Immature natural killer cell (primary cell): ENCODE measurements around the gene SFR1. TPM values are rescaled to one million over a fixed set of nuclear protein-coding genes. Genes with fewer than 3 reads are reported as not detected.

Experiments used
- DNase-seq, 3 donors: peaks; one replicate each; pipeline ENCODE4 v3.0.0; 2022; ENCODE audit warnings: mixed read lengths in 1 of 3
- H3K27ac Mint-ChIP-seq, 6 donors: one replicate each; pipeline ENCODE4 v1.8.0; 2020; ENCODE audit warnings: mixed read lengths in 6 of 6, mild to moderate bottlenecking in 5 of 6, inconsistent platforms in 4 of 6, moderate library complexity in 3 of 6
- H3K27me3 Mint-ChIP-seq, 3 donors: one replicate each; pipeline ENCODE4 v1.8.0; 2020 to 2021; ENCODE audit warnings: low read depth in 3 of 3, mild to moderate bottlenecking in 3 of 3, mixed read lengths in 3 of 3, moderate library complexity in 3 of 3, inconsistent platforms in 1 of 3
- H3K36me3 Mint-ChIP-seq, 3 donors: one replicate each; pipeline ENCODE4 v1.8.0; 2020; ENCODE audit warnings: mixed read lengths in 3 of 3, inconsistent platforms in 2 of 3, mild to moderate bottlenecking in 2 of 3
- H3K4me1 Mint-ChIP-seq, 2 donors: one replicate each; pipeline ENCODE4 v1.8.0; 2020; ENCODE audit warnings: inconsistent platforms in 2 of 2, mild to moderate bottlenecking in 2 of 2, mixed read lengths in 2 of 2, moderate library complexity in 1 of 2
- H3K4me3 Mint-ChIP-seq, 5 donors: one replicate each; pipeline ENCODE4 v1.8.0; 2020; ENCODE audit warnings: mild to moderate bottlenecking in 5 of 5, mixed read lengths in 5 of 5, inconsistent platforms in 3 of 5, moderate library complexity in 3 of 5
- H3K9me3 Mint-ChIP-seq, 6 donors: one replicate each; pipeline ENCODE4 v1.8.0; 2020; ENCODE audit warnings: mild to moderate bottlenecking in 6 of 6, mixed read lengths in 6 of 6, inconsistent platforms in 4 of 6, moderate library complexity in 3 of 6
- polyA plus RNA-seq, 3 donors: library from polyadenylated mRNA; unstranded; fragments of 300-500 nt; fragmentation: Illumina TruSeq; gene quantifications; one replicate each; pipeline ENCODE4 v1.2.3, GENCODE V29; 2021

Gene SFR1
- polyA plus RNA-seq, 3 donors from 2014 or later, result 15.7 to 19.0 (median 16.7) TPM

DNA sequence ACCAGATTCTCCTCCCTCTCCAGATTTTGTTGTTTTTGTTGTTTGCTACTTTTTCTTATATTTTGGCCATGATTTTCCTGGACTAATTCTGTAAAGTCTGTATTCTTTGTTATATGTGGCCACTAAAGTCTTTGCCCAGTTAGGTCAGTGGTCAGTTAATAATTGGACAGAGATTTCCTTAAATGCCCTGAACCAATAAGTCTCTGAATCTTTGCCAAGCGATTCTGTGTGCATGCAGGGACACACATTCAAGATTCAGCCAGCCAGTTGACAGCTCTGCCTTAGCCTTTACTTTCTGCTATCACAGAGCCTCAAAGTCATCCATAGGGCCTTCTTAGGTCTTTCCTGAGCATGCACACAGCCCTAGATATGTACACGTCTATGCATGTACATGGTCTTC is 25.3 kb upstream of the SFR1 start:
- Mint-ChIP-seq H3K4me3 (no peak overlapping the region), H3K4me1 (no peaks in the 10 kb centered on the region), H3K27me3 (peaks cover 2 to 9% (median 2%) of the 10 kb centered on the region in 3 donors), H3K27ac (no peak overlapping the region), H3K9me3 (no peaks in the 10 kb centered on the region), H3K36me3 (no peaks in the 10 kb centered on the region)
- DNase-seq, result no peak

GRCh38 chr10:104098358-104098925 is 23.5 kb upstream of the SFR1 start:
- Mint-ChIP-seq H3K27me3 (peaks cover 2 to 9% (median 2%) of the 10 kb centered on the region in 3 donors), H3K9me3 (peaks cover 0 to 1% (median 0%) of the 10 kb centered on the region in 6 donors), H3K4me3 (no peak overlapping the region), H3K27ac (no peak overlapping the region), H3K36me3 (no peaks in the 10 kb centered on the region), H3K4me1 (no peaks in the 10 kb centered on the region)
- no peak for DNase-seq

- Mint-ChIP-seq H3K4me3 (no peak overlapping the region), H3K4me1 (no peaks in the 10 kb centered on the region), H3K36me3 (no peaks in the 10 kb centered on the region), H3K9me3 (peaks cover 0 to 1% (median 0%) of the 10 kb centered on the region in 6 donors), H3K27me3 (peaks cover 0 to 9% (median 2%) of the 10 kb centered on the region in 3 donors), H3K27ac (no peak overlapping the region)
- no peak for DNase-seq
These were observed 22.7 kb upstream of the SFR1 start for GRCh38 chr10:104099269-104099668.

GRCh38 chr10:104099941-104100340 is 22.0 kb upstream of the SFR1 start:
- no peak overlapping the region for H3K27ac Mint-ChIP-seq
- no peaks in the 10 kb centered on the region for H3K4me1 Mint-ChIP-seq
- no peak for DNase-seq
- no peaks in the 10 kb centered on the region for H3K36me3 Mint-ChIP-seq
- peaks cover 0 to 9% (median 2%) of the 10 kb centered on the region in 3 donors for H3K27me3 Mint-ChIP-seq
- H3K9me3 Mint-ChIP-seq, result peaks cover 0 to 1% (median 0%) of the 10 kb centered on the region in 6 donors
- H3K4me3 Mint-ChIP-seq, result no peak overlapping the region

DNA sequence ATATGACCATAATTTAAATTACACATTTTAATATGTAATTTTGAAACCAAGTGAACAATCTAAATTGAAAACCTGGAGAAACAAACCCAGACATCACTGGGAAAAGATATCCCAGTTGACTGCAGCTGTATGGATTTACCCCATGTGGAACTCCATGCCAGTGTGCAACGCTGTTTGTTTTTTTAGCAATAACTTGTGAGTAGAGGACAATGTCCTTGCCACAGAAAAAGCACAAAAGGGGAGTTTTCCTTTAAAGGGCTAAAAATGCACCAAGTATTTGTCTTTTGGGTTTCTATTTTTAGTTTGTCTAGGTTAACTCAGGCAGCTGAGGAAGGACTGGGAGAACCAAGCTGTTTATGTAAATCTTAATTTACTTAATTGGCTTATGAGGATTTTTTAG is 21.2 kb upstream of the SFR1 start:
- Mint-ChIP-seq H3K27me3 (peaks cover 0 to 9% (median 2%) of the 10 kb centered on the region in 3 donors), H3K9me3 (peaks cover 0 to 1% (median 0%) of the 10 kb centered on the region in 6 donors), H3K4me3 (no peak overlapping the region), H3K4me1 (no peaks in the 10 kb centered on the region), H3K36me3 (no peaks in the 10 kb centered on the region), H3K27ac (no peak overlapping the region)
- no peak for DNase-seq

GRCh38 chr10:104101902-104102301 is 20.1 kb upstream of the SFR1 start:
- Mint-ChIP-seq H3K4me3 (no peak overlapping the region), H3K27me3 (peaks cover 0 to 3% (median 0%) of the 10 kb centered on the region in 3 donors), H3K27ac (no peak overlapping the region), H3K36me3 (no peaks in the 10 kb centered on the region), H3K9me3 (peaks cover 0 to 1% (median 0%) of the 10 kb centered on the region in 6 donors), H3K4me1 (no peaks in the 10 kb centered on the region)
- DNase-seq, result no peak

- no peak overlapping the region for H3K4me3 Mint-ChIP-seq
These were observed 18.0 kb upstream of the SFR1 start for GRCh38 chr10:104103956-104104355.

DNA sequence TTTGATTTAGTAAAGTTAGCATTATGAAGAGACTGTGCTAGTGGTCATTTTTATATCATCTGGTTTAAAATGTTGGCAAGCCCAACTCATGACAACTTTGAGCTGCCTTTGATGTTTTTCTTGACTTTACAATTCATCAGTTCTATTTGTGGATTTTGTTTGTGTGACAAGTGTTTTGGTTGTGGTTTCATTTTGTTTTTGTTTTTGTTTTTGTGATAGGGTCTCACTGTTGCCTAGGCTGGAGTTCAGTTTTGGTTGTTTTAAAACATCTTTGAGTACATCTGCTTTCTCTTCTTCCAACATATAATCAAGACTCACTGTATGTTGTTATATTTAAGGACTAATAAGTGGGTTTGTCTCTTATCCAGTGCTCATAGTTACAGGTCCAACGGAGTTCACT is 17.6 kb upstream of the SFR1 start:
- no peaks in the 10 kb centered on the region for H3K36me3 Mint-ChIP-seq
- no peak overlapping the region for H3K4me3 Mint-ChIP-seq
- no peak overlapping the region for H3K27ac Mint-ChIP-seq
- H3K9me3 Mint-ChIP-seq, result peaks cover 0 to 1% (median 0%) of the 10 kb centered on the region in 6 donors
- H3K27me3 Mint-ChIP-seq, result no peaks in the 10 kb centered on the region
- no peak for DNase-seq
- no peaks in the 10 kb centered on the region for H3K4me1 Mint-ChIP-seq

More at GRCh38 chr10:104103956-104104355, 18.0 kb upstream of the SFR1 start:
- Mint-ChIP-seq H3K27me3 (no peaks in the 10 kb centered on the region), H3K4me1 (no peaks in the 10 kb centered on the region), H3K9me3 (peaks cover 0 to 1% (median 0%) of the 10 kb centered on the region in 6 donors), H3K27ac (no peak overlapping the region), H3K36me3 (no peaks in the 10 kb centered on the region)
- DNase-seq, result no peak

- Mint-ChIP-seq H3K27ac (no peak overlapping the region), H3K9me3 (peaks cover 0 to 1% (median 0%) of the 10 kb centered on the region in 6 donors), H3K4me3 (no peak overlapping the region), H3K36me3 (no peaks in the 10 kb centered on the region), H3K4me1 (no peaks in the 10 kb centered on the region), H3K27me3 (peaks cover 0 to 2% (median 0%) of the 10 kb centered on the region in 3 donors)
- no peak for DNase-seq
These were observed 17.0 kb upstream of the SFR1 start for GRCh38 chr10:104104926-104105325.

DNA sequence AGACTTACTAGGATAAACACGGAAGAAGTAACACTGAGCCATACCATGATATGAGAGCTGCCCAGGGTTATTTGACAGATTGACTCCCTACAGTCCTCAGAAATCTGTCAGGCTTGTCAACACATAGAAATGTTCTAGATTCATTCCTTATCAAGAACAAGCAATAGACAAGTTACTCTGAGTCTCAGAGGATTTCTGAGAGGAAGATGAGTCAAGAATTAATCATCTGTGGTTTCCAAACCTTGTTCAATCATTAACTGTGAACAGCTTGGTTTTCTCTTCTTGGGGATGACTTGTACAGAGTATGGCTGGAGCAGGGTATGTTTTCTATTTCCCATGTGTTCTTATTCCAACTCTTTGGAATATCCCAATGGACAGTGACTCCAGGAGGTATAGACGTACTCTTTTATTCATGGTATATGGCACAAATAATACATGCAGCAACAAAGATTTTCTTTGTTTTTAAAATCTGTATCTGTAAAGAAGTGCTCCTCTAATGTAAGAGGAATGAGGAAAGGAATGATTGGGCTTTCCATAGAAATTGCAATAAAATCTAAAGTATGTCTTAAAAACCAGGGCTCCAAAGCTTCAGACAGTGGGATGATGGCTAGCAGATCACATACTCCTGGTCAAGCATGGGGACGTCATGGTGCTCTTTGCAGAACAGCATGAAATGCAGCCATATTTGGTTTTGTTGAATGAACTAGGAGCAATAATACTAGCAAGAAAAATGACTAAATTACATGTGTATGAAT is 11.9 kb upstream of the SFR1 start:
- Mint-ChIP-seq H3K9me3 (no peaks in the 10 kb centered on the region), H3K4me1 (no peaks in the 10 kb centered on the region), H3K4me3 (no peak overlapping the region), H3K27ac (no peak overlapping the region), H3K36me3 (no peaks in the 10 kb centered on the region), H3K27me3 (peaks cover 2 to 7% (median 3%) of the 10 kb centered on the region in 3 donors)
- no peak for DNase-seq

DNA sequence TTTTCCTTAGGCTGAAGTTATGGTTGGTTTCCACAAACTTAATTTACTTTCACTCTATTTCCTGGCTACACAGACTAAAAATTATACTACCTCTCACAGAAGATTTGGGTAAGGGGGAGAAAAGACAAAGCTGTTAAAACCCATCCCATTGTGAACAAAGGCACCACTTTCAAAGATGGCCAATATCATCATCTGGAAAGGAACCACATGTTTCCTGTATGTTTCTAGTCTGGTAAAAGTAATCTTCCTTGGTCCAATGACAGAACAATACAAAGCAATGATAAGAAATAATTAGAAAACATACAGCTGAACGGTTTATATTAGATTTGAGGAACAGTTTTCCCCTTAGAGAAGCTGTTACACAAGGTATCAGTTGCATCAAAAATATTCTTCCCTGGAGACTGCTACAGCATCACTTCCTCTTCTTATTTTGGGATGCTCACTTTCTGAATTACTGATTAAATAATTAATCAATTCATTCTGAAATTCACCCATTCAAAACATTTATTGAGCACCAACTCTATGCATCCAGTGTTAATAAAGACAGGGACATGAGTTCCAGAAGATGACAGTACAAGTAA is 8.5 kb upstream of the SFR1 start:
- Mint-ChIP-seq H3K9me3 (no peaks in the 10 kb centered on the region), H3K27ac (no peak overlapping the region), H3K4me1 (no peaks in the 10 kb centered on the region), H3K27me3 (peaks cover 2 to 7% (median 7%) of the 10 kb centered on the region in 3 donors), H3K36me3 (no peaks in the 10 kb centered on the region), H3K4me3 (no peak overlapping the region)
- DNase-seq, result no peak

GRCh38 chr10:104117839-104118323 is 4.1 kb upstream of the SFR1 start:
- H3K27me3 Mint-ChIP-seq, result peaks cover 16 to 23% (median 19%) of the 10 kb centered on the region in 3 donors
- peaks cover 15 to 23% of the 10 kb centered on the region in 2 donors for H3K4me1 Mint-ChIP-seq
- no peak overlapping the region for H3K27ac Mint-ChIP-seq
- DNase-seq, result no peak
- no peaks in the 10 kb centered on the region for H3K9me3 Mint-ChIP-seq
- H3K36me3 Mint-ChIP-seq, result no peaks in the 10 kb centered on the region
- H3K4me3 Mint-ChIP-seq, result no peak overlapping the region

DNA sequence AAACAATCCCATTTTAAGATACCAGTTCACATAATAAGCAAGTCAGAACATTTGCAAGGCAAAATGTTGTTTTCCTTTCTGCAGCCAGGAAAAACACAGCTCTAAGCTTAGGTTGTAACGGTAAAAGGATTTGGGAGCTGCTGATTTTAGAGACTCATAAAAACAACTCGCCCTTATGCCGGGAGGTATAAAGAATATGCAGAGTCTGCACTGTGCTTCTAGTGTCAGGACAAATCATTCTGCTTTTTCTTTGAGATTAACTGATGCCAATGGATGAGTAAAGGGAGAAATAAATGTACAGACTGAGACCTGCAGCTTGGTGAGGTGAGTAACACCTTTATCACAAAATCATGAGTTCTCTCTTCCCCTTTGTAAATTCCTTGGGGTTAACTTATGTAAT is 2.0 kb upstream of the SFR1 start:
- no peak for DNase-seq
- Mint-ChIP-seq H3K27ac (peak overlapping the region; percentile 98 to 99 (median 98)), H3K9me3 (no peaks in the 10 kb centered on the region), H3K36me3 (peaks cover 0 to 1% (median 0%) of the 10 kb centered on the region in 3 donors), H3K4me3 (peak overlapping the region in 2 of 5 donors; percentile 94 to 96), H3K27me3 (peaks cover 16 to 23% (median 21%) of the 10 kb centered on the region in 3 donors), H3K4me1 (peaks cover 15 to 29% of the 10 kb centered on the region in 2 donors)

DNA sequence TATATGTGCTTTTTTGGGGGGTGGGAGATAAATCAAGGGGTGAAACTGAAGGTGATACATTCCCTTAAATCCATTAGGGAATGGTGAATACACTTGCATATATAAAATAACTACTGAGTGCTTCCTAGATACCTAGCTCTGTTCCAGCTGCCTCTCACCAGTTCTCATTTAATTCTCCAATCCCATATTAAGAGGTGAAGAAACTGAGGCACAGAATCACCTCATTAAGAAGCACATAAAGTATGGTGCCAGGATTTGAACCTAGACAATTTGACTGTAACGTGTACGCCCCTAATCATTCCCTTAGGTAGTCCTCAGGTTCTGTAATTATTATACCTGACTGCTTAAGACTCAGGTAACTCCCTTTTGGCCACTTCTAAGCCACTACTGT is 1.5 kb upstream of the SFR1 start:
- Mint-ChIP-seq H3K4me3 (peak overlapping the region; percentile 94 to 99 (median 96)), H3K27ac (peak overlapping the region; percentile 98 to 99 (median 98)), H3K27me3 (peaks cover 16 to 23% (median 21%) of the 10 kb centered on the region in 3 donors), H3K36me3 (peaks cover 3 to 6% (median 3%) of the 10 kb centered on the region in 3 donors), H3K9me3 (no peaks in the 10 kb centered on the region), H3K4me1 (peaks cover 15 to 29% of the 10 kb centered on the region in 2 donors)
- DNase-seq, result no peak
